H1 (cell line): ENCODE data around the gene PKNOX1. TPM values are rescaled to one million over a fixed set of nuclear protein-coding genes. Genes with fewer than 3 reads are reported as not detected.
"Not testable (repeated sequence)": the region's sequence is repeated elsewhere in the genome, so short reads cannot be mapped to it uniquely, and the experiment has no call there.

Source experiments
- CTCF ChIA-PET: fragments of 300-600 bp; sonication (Branson Sonifier 250); formaldehyde crosslinking; loops from one replicate; lab custom pipeline; 2021; ENCODE audit not compliant: partially characterized antibody; lab: Charles Lee
- POLR2A ChIA-PET: fragments of 300-600 bp; sonication (Branson Sonifier 250); formaldehyde crosslinking; loops from one replicate; lab custom pipeline; 2021; ENCODE audit warnings: inconsistent platforms; ENCODE audit not compliant: partially characterized antibody; lab: Charles Lee
- DNase-seq, 2 experiments: peaks; one replicate each; pipeline versions ENCODE4 v3.0.0 to v3.0.0-alpha.2; 2010 to 2022; ENCODE audit warnings: low spot score in 2 of 2, low read depth in 1 of 2, mixed read lengths in 1 of 2
- FAIRE-seq: peaks from 2 replicates; lab custom pipeline; 2011; peaks lifted over from hg19 to GRCh38; lab: Jason Lieb, UNC
- H2AFZ ChIP-seq: 2 replicates; pipeline ENCODE4 v1.8.1; 2012; ENCODE audit warnings: low read length, inconsistent platforms
- H2AK5ac ChIP-seq: 2 replicates; pipeline ENCODE4 v1.6.1; 2013; ENCODE audit warnings: low read depth, low read length
- H2BK120ac ChIP-seq: replicated peaks from 2 replicates; pipeline ENCODE3; 2013; ENCODE audit warnings: low read depth, low read length, inconsistent platforms
- H2BK12ac ChIP-seq: 2 replicates; pipeline ENCODE4 v1.6.1; 2013; ENCODE audit warnings: low read depth, low read length
- H2BK15ac ChIP-seq: 2 replicates; pipeline ENCODE4 v1.6.1; 2013; ENCODE audit warnings: low read length
- H2BK20ac ChIP-seq: 2 replicates; pipeline ENCODE4 v1.6.1; 2013; ENCODE audit warnings: low read length
- H2BK5ac ChIP-seq: 2 replicates; pipeline ENCODE4 v1.6.1; 2013; ENCODE audit warnings: low read depth, low read length
- H3K14ac ChIP-seq: 2 replicates; pipeline ENCODE4 v1.6.1; 2013; ENCODE audit warnings: inconsistent platforms; ENCODE audit not compliant: insufficient read length
- H3K18ac ChIP-seq: 2 replicates; pipeline ENCODE4 v1.6.1; 2013; ENCODE audit warnings: low read length; ENCODE audit errors: extremely low read depth
- H3K23ac ChIP-seq: 2 replicates; pipeline ENCODE4 v1.6.1; 2013; ENCODE audit warnings: inconsistent platforms; ENCODE audit not compliant: insufficient read length
- H3K23me2 ChIP-seq: 2 replicates; pipeline ENCODE4 v1.6.1; 2013; ENCODE audit warnings: low read depth, low read length
- H3K27ac ChIP-seq: 2 replicates; pipeline ENCODE4 v1.6.1; 2011; ENCODE audit warnings: low read depth, low read length, inconsistent platforms
- H3K27me3 ChIP-seq, 4 experiments: replicated peaks in 1 of 4; 1 replicate in 1 of 4; 2 replicates in 3 of 4; pipeline versions ENCODE4 v1.6.1 to v1.8.1; 2011 to 2013; ENCODE audit warnings: low read length in 3 of 4, mild to moderate bottlenecking in 3 of 4, inconsistent platforms in 2 of 4, mixed read lengths in 2 of 4, moderate library complexity in 1 of 4; ENCODE audit not compliant: control insufficient read depth in 3 of 4, insufficient read depth in 3 of 4; ENCODE audit errors: extremely low read depth in 1 of 4
- H3K36me3 ChIP-seq, 4 experiments: 2 replicates each; pipeline versions ENCODE4 v1.6.1 to v1.8.1; 2011 to 2013; ENCODE audit warnings: mild to moderate bottlenecking in 4 of 4, low read length in 3 of 4, moderate library complexity in 2 of 4, control low read depth in 1 of 4, inconsistent platforms in 1 of 4; ENCODE audit not compliant: insufficient read depth in 4 of 4, control insufficient read depth in 2 of 4
- H3K4ac ChIP-seq: replicated peaks from 2 replicates; pipeline ENCODE3; 2013; ENCODE audit warnings: low read length, low read depth, mixed read lengths, inconsistent platforms; ENCODE audit not compliant: insufficient read length
- H3K4me1 ChIP-seq, 4 experiments: replicated peaks in 1 of 4; 1 replicate in 1 of 4; 2 replicates in 3 of 4; pipeline versions ENCODE4 v1.6.1 to v1.8.1; 2011 to 2013; ENCODE audit warnings: low read length in 3 of 4, inconsistent platforms in 2 of 4, mixed read lengths in 1 of 4; ENCODE audit not compliant: insufficient read depth in 4 of 4, control insufficient read depth in 3 of 4
- H3K4me2 ChIP-seq, 2 experiments: 2 replicates each; pipeline versions ENCODE4 v1.6.1 to v1.8.1; 2011 to 2013; ENCODE audit warnings: low read depth in 2 of 2, low read length in 2 of 2, control low read depth in 1 of 2, inconsistent platforms in 1 of 2, mild to moderate bottlenecking in 1 of 2; ENCODE audit not compliant: insufficient read depth in 1 of 2
- H3K4me3 ChIP-seq, 4 experiments: fragments of 200-600, 300-600 bp in 1 of 4; sonication (generic), shearing (Covaris generic), sonication (Bioruptor Twin) in 1 of 4; 2 replicates each; pipeline versions ENCODE4 v1.5.1 to v1.8.1; 2011 to 2016; ENCODE audit warnings: low read length in 4 of 4, low read depth in 3 of 4, control low read depth in 2 of 4, inconsistent platforms in 2 of 4, mild to moderate bottlenecking in 2 of 4, mixed read lengths in 1 of 4, moderate library complexity in 1 of 4; ENCODE audit not compliant: insufficient read depth in 2 of 4; ENCODE audit errors: extremely low read depth in 1 of 4
- H3K56ac ChIP-seq: replicated peaks from 2 replicates; pipeline ENCODE3; 2013; ENCODE audit warnings: low read depth, mild to moderate bottlenecking, mixed read lengths, low read length, inconsistent platforms; ENCODE audit not compliant: insufficient read length
- H3K79me1 ChIP-seq: 2 replicates; pipeline ENCODE4 v1.6.1; 2013; ENCODE audit warnings: low read depth, low read length, control low read depth
- H3K79me2 ChIP-seq, 2 experiments: 2 replicates each; pipeline versions ENCODE4 v1.6.1 to v1.8.1; 2012 to 2013; ENCODE audit warnings: low read length in 2 of 2, mild to moderate bottlenecking in 2 of 2, inconsistent platforms in 1 of 2; ENCODE audit not compliant: insufficient read depth in 2 of 2, control insufficient read depth in 1 of 2
- H3K9ac ChIP-seq, 4 experiments: replicated peaks in 1 of 4; 1 replicate in 1 of 4; 2 replicates in 3 of 4; pipeline versions ENCODE4 v1.6.1 to v1.8.1; 2011 to 2013; ENCODE audit warnings: low read depth in 3 of 4, low read length in 3 of 4, control low read depth in 2 of 4, mild to moderate bottlenecking in 2 of 4, moderate library complexity in 2 of 4, inconsistent platforms in 1 of 4; ENCODE audit errors: extremely low read depth in 1 of 4
- H3K9me3 ChIP-seq, 2 experiments: 2 replicates each; pipeline versions ENCODE4 v1.6.1 to v1.8.1; 2012 to 2013; ENCODE audit warnings: mild to moderate bottlenecking in 2 of 2, moderate library complexity in 2 of 2, control low read depth in 1 of 2, inconsistent platforms in 1 of 2, low read depth in 1 of 2, low read length in 1 of 2, mixed read lengths in 1 of 2; ENCODE audit not compliant: insufficient read depth in 2 of 2
- H4K20me1 ChIP-seq, 2 experiments: replicated peaks in 1 of 2; 2 replicates each; pipeline versions ENCODE3 to v1.8.1; 2011 to 2013; ENCODE audit warnings: inconsistent platforms in 2 of 2, low read length in 2 of 2, mild to moderate bottlenecking in 1 of 2; ENCODE audit not compliant: insufficient read depth in 2 of 2, control insufficient read depth in 1 of 2
- H4K5ac ChIP-seq: 2 replicates; pipeline ENCODE4 v1.6.1; 2013; ENCODE audit warnings: low read length, low read depth, mixed read lengths, inconsistent platforms; ENCODE audit not compliant: insufficient read length
- H4K8ac ChIP-seq: 2 replicates; pipeline ENCODE4 v1.8.0; 2013; ENCODE audit warnings: mild to moderate bottlenecking, moderate library complexity, low read length, inconsistent platforms; ENCODE audit not compliant: insufficient read depth; ENCODE audit errors: extremely low read depth
- H4K91ac ChIP-seq: replicated peaks from 2 replicates; pipeline ENCODE3; 2013; ENCODE audit warnings: low read length, mixed read lengths, inconsistent platforms; ENCODE audit not compliant: insufficient read length
- WGBS, 2 experiments: shearing (Covaris generic) in 1 of 2; methylation state at CpG; one replicate each; pipeline versions ENCODE4 v1.1.6 to v1.1.7; 2013 to 2015; ENCODE audit warnings: low lambda C conversion rate in 2 of 2, mixed read lengths in 2 of 2, inconsistent platforms in 1 of 2, low coverage in 1 of 2, missing lambda C conversion rate in 1 of 2; ENCODE audit not compliant: insufficient replicate concordance in 2 of 2, insufficient coverage in 1 of 2, insufficient read length in 1 of 2; ENCODE audit errors: extremely low coverage in 1 of 2, missing lambda C conversion rate in 1 of 2; 5-methylcytosine and 5-hydroxymethylcytosine counted together
- polyA plus RNA-seq, 7 experiments: library from polyadenylated mRNA; depleted of rRNA in 3 of 7; stranded (reverse) in 5 of 7; unstranded in 2 of 7; fragments of >200 nt in 5 of 7; fragments of 200-250 nt in 2 of 7; gene quantifications; 1 replicate in 5 of 7; 2 replicates in 1 of 7; 4 replicates in 1 of 7; pipeline versions ENCODE4 v1.2.1 to v1.2.3, GENCODE V29; 2011 to 2013; ENCODE audit warnings: missing spikeins in 2 of 7, mixed read lengths in 2 of 7
- total RNA-seq: library from RNA; stranded (reverse); fragmentation: NEBNext Ultra II Directional; extraction: Animal tissue kit (Norgen Biotek cat#: 25700); gene quantifications from 2 replicates; pipeline ENCODE4 v1.2.1, GENCODE V29; 2021

The PKNOX1 gene
- total and polyA plus RNA-seq, 2 of the 8 experiments (the other 6 are each of a cell fraction or from before 2014, with no cell fraction given): 20.4 to 31.9 TPM

- H2AK5ac ChIP-seq, DNase-seq, H3K4me3 ChIP-seq, H3K79me1 ChIP-seq, H2BK120ac ChIP-seq, H2AFZ ChIP-seq, H3K79me2 ChIP-seq, H2BK15ac ChIP-seq, H3K27me3 ChIP-seq, H3K36me3 ChIP-seq, H3K14ac ChIP-seq, H3K4me1 ChIP-seq, H2BK5ac ChIP-seq, H3K56ac ChIP-seq, POLR2A ChIA-PET, H4K8ac ChIP-seq, H3K18ac ChIP-seq, H3K23me2 ChIP-seq, H4K20me1 ChIP-seq, H2BK20ac ChIP-seq, H4K91ac ChIP-seq, H4K5ac ChIP-seq, CTCF ChIA-PET, H3K27ac ChIP-seq, H3K23ac ChIP-seq, H2BK12ac ChIP-seq, H3K4ac ChIP-seq, H3K4me2 ChIP-seq, H3K9ac ChIP-seq, FAIRE-seq: not testable (repeated sequence)
- WGBS, 2 experiments: 98% methylated on average over 2 of the region's 2 CpGs; no CpG with 5 or more reads in 1 of the 2 experiments
- peaks cover 19 to 24% of the 10 kb centered on the region in 2 experiments for H3K9me3 ChIP-seq
Measured at GRCh38 chr21:43000041-43000440, 25.7 kb downstream of the PKNOX1 start.
